Testis (tissue), 2 donors: Measurements from ENCODE around the gene MAPKAP1.

Source experiments
- POLR2A ChIP-seq: fragments of 450-650 bp; IDR thresholded peaks from one replicate; pipeline ENCODE4 v1.6.1; 2017; ENCODE audit warnings: antibody characterized with exemption, mild to moderate bottlenecking, moderate library complexity
- TF ChIP-seq, protein P1 (sequence below), 3 experiments: fragments of 450-650 bp in 2 of 3; fragments of 200-600 bp in 1 of 3; sonication (generic) in 1 of 3; IDR thresholded peaks; one replicate each; pipeline ENCODE4 v1.5.1; 2016 to 2019; ENCODE audit warnings: antibody characterized with exemption in 3 of 3, mild to moderate bottlenecking in 2 of 3, moderate library complexity in 1 of 3

GRCh38 chr9:125564631-125565030 is 142.4 kb downstream of the MAPKAP1 start:
- TF ChIP-seq, protein P1, sequence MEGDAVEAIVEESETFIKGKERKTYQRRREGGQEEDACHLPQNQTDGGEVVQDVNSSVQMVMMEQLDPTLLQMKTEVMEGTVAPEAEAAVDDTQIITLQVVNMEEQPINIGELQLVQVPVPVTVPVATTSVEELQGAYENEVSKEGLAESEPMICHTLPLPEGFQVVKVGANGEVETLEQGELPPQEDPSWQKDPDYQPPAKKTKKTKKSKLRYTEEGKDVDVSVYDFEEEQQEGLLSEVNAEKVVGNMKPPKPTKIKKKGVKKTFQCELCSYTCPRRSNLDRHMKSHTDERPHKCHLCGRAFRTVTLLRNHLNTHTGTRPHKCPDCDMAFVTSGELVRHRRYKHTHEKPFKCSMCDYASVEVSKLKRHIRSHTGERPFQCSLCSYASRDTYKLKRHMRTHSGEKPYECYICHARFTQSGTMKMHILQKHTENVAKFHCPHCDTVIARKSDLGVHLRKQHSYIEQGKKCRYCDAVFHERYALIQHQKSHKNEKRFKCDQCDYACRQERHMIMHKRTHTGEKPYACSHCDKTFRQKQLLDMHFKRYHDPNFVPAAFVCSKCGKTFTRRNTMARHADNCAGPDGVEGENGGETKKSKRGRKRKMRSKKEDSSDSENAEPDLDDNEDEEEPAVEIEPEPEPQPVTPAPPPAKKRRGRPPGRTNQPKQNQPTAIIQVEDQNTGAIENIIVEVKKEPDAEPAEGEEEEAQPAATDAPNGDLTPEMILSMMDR (IDR thresholded peaks at IDR 0.05), result no peak
- no peak for TF ChIP-seq POLR2A
